Astrocyte of the cerebellum (primary cell): ENCODE data around the gene OR1A1.

Experiments
- DNase-seq: peaks from one replicate; pipeline ENCODE4 v3.0.0-alpha.2; 2011; ENCODE audit warnings: low read depth
- H3K4me3 ChIP-seq: 2 replicates; pipeline ENCODE4 v1.5.1; 2011; ENCODE audit warnings: mild to moderate bottlenecking, low read depth, low read length, moderate library complexity
- in situ Hi-C: cut with HindIII; loops from 2 replicates; pipeline ENCODE4 v1.10.0; 2017; ENCODE audit warnings: low sequenced_read_pairs
- TF ChIP-seq, protein P1 (sequence below): IDR thresholded peaks from 2 replicates; pipeline ENCODE4 v1.5.1; 2012; ENCODE audit warnings: low read length, low read depth, moderate library complexity, mild to moderate bottlenecking; ENCODE audit errors: missing control alignments

The OR1A1 gene

DNA sequence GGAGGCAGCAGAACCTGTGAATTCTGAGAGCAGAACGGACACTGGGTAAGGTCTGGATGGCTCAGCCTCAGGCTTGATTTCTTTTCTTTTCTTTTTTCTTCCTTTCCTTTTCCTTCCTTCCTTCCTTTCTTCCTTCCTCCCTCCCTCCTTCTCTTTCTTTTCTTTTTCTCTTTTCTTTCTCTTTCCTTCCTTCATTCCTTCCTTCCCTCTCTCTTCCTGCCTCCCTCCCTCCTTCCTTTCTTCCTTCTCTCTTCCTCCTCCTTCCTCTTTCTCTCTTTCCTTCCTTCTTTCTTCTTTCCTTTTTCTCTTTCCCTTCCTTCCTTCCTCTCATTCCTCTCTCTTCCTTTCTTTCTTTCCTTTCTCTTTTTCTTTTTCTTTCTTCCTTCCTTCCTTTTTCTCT, 52.7 kb downstream of the OR1A1 start:
- DNase-seq: no peak
- in situ Hi-C loops: no loop called here
- no peak overlapping the region for H3K4me3 ChIP-seq
- TF ChIP-seq, protein P1, sequence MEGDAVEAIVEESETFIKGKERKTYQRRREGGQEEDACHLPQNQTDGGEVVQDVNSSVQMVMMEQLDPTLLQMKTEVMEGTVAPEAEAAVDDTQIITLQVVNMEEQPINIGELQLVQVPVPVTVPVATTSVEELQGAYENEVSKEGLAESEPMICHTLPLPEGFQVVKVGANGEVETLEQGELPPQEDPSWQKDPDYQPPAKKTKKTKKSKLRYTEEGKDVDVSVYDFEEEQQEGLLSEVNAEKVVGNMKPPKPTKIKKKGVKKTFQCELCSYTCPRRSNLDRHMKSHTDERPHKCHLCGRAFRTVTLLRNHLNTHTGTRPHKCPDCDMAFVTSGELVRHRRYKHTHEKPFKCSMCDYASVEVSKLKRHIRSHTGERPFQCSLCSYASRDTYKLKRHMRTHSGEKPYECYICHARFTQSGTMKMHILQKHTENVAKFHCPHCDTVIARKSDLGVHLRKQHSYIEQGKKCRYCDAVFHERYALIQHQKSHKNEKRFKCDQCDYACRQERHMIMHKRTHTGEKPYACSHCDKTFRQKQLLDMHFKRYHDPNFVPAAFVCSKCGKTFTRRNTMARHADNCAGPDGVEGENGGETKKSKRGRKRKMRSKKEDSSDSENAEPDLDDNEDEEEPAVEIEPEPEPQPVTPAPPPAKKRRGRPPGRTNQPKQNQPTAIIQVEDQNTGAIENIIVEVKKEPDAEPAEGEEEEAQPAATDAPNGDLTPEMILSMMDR: no peak

DNA sequence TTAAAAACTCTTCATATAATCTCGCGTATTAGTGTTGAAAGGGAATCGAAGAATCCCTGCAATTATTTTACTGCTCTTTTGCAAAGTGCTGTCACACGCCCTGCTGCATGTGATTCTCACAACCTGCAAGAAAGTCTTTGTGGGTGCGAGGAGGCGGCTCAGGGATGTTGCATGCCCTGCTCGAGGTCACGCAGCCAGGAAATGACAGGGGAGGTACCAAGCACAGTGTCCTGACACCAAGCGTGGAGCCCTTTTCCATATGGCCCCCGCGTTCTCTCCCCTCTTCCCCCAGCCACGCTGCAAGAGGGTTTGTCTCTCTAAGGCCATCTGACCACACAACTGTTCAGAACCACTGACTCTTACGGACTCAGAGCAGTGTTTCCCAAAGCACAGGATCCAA, 53.1 kb downstream of the OR1A1 start:
- in situ Hi-C loops: no loop called here
- H3K4me3 ChIP-seq: no peak overlapping the region
- DNase-seq: no peak
- TF ChIP-seq, protein P1: no peak
